HFF-Myc (cell line): ENCODE data around the gene UCHL1.

Experiments used
- DNase-seq: peaks from one replicate; pipeline ENCODE4 v3.0.0-alpha.2; 2011; ENCODE audit warnings: low read depth; ENCODE audit errors: extremely low read depth
- H3K4me3 ChIP-seq: replicated peaks from 2 replicates; pipeline ENCODE4 v1.5.1; 2011; ENCODE audit warnings: low read depth, mild to moderate bottlenecking, control low read depth, low read length
- TF ChIP-seq, protein P1 (sequence below): IDR thresholded peaks from 2 replicates; pipeline ENCODE4 v1.5.1; 2012; ENCODE audit warnings: mild to moderate bottlenecking, low read depth, low read length, control low read depth; ENCODE audit errors: missing control alignments

Gene UCHL1

DNA sequence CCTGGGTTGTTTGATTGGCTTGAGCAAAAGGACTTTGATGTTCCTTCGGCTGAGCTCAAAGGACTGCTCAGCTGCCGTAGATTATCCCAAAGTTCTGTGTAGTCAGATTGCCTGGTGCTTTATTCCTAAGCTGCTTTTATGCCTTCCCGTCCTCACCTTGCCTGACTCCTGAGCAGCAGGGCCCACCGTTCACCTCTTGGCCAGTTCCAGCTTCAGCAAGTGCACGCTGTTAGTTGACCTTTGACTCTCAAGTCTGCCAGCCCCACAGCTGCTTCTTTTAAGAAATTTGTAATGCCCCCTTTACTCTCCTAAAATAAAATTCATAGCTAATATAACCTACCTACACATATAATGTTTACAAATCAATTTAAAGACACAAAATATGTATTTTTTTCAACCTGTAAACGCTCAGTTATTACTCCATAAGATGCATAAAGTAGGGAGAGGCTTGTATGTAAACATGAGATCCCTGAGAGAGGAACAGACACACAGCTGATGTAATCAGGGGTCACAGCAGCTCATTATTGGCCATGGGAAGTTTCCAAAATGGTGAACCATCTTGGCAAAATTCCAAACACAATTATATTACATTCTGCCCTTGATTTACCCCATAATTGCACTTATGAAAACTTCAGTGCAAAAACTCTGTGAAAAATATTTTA, 28.6 kb downstream of the UCHL1 start:
- TF ChIP-seq, protein P1, sequence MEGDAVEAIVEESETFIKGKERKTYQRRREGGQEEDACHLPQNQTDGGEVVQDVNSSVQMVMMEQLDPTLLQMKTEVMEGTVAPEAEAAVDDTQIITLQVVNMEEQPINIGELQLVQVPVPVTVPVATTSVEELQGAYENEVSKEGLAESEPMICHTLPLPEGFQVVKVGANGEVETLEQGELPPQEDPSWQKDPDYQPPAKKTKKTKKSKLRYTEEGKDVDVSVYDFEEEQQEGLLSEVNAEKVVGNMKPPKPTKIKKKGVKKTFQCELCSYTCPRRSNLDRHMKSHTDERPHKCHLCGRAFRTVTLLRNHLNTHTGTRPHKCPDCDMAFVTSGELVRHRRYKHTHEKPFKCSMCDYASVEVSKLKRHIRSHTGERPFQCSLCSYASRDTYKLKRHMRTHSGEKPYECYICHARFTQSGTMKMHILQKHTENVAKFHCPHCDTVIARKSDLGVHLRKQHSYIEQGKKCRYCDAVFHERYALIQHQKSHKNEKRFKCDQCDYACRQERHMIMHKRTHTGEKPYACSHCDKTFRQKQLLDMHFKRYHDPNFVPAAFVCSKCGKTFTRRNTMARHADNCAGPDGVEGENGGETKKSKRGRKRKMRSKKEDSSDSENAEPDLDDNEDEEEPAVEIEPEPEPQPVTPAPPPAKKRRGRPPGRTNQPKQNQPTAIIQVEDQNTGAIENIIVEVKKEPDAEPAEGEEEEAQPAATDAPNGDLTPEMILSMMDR, result no peak
- no peak overlapping the region for H3K4me3 ChIP-seq
- no peak for DNase-seq

DNA sequence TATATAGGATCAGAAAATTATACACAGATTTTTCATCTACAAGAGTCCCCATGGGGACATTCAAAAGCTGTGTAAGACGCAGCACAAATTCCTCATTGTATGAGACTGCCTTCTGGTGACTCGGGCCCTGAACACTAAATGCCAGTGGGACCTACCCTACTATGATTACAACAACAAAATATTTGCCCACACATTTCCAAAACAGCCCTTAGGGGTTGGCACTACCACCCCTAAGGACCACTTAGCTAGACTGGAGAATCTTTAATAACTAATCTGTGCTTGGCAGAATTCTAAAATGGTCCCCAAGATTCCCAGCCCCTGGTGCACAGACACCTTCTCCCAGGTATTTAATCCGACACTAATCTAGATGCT, 29.1 kb downstream of the UCHL1 start:
- no peak for DNase-seq
- no peak overlapping the region for H3K4me3 ChIP-seq
- TF ChIP-seq, protein P1, result no peak

DNA sequence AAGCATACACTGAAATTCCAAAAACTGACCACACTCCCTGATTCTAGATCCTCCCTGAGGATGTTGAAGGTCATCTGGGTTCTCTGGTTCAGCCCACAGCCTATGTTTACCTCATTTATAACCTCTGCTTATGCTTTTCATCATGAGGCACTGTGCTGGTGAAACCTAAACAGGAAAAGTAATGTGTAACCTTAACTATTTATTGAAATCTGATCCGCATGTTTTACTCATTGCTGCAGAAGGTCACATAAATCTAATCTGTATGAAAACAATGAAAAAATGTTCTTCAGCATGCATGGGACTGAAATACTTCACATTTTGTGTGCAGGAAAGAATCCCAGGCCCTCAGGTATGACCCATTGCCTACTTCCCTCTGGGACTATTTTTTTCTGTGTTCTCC, 30.3 kb downstream of the UCHL1 start:
- peak; percentile 15 for DNase-seq
- H3K4me3 ChIP-seq, result no peak overlapping the region
- TF ChIP-seq, protein P1, result no peak

DNA sequence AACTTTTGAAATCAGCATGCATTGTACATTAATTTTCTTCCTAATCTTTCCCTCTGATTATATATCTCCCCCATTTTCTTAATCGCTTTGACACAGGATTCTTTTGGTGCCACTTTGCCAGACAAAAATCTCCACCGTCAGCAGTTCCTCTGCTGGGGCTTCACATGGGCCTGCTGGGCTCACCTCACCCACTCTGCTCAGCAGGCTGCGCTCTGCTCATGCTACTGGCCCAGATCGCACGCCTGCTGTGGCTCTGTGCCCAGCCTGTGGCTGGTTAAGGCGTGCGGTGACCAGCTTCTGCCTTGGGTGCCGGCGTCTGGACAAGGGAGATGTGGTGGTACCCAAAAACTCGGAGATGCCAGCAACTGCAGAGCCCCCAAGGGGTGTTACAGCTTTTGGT, 31.1 kb downstream of the UCHL1 start:
- DNase-seq, result no peak

DNA sequence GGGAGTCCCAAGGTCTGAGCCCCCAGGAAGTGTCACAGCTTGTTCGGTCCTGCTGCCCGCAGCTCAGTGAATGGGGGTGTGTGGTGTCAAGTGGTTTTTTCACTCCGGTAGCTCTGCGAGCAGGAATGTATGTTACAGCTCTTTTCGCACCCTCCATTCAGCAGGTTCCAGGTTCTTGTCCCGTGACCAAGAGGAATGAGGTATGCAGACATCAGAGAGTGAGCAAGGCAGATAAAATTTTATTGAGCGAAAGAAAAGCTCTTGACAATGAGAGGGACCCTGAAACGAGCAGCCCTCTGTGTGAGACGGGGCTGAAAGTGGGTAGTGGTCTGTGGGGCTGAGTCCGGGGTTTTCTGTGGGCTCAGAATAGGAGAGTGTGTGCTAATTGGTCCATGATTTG, 31.5 kb downstream of the UCHL1 start:
- TF ChIP-seq, protein P1, result no peak
- H3K4me3 ChIP-seq, result no peak overlapping the region

More for the DNA sequence above, 31.1 kb downstream of the UCHL1 start:
- TF ChIP-seq, protein P1, result no peak
- no peak overlapping the region for H3K4me3 ChIP-seq

DNA sequence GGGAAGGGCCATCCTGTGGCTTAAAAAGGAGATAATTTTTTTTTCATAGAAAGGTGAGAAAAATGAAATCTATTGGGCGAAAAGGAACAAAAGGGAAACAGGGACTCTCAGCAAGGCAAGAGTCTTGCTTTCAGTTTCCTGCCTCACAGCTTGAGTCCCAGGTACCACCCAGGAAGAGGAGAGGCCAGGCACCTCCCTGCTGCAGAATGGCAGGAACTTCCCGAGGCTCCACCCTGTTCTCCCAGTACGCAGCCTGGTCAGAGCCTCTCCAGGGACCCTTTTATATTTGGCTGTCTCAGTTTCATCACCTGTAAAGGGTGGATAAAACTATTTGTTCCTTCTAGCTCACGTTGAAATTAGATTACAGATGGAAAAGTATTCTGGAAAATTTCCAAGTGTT, 33.8 kb downstream of the UCHL1 start:
- no peak overlapping the region for H3K4me3 ChIP-seq
- no peak for DNase-seq
- TF ChIP-seq, protein P1, result no peak

More for the DNA sequence above, 31.5 kb downstream of the UCHL1 start:
- no peak for DNase-seq
